IMR-90 (cell line): ENCODE results near the gene KIF21A. TPM values are rescaled to one million over a fixed set of nuclear protein-coding genes. Genes with fewer than 3 reads are reported as not detected.

Experiments
- ATAC-seq: fragments of 200-7000 bp; cut with Tn5 transposase; 2 replicates; pipeline ENCODE4 v1.9.1; 2020; ENCODE audit warnings: low read depth, mild to moderate bottlenecking, moderate library complexity
- BruUV-seq: library from RNA; stranded (reverse); fragments of 400-500 nt; replicated peaks from 2 replicates; lab custom pipeline; 2021; lab: Mats Ljungman, UMichigan
- CTCF ChIA-PET: fragments of 300-600 bp; formaldehyde crosslinking; extraction: SDS; loops from one replicate; lab custom pipeline; 2021; ENCODE audit warnings: antibody characterized with exemption; lab: Yijun Ruan, JAX
- POLR2A ChIA-PET: fragments of 300-600 bp; sonication (Branson Sonifier 250); formaldehyde crosslinking; loops from one replicate; lab custom pipeline; 2022; ENCODE audit warnings: antibody characterized with exemption; ENCODE audit not compliant: unreplicated experiment; lab: Charles Lee
- DNase-seq: peaks from one replicate; pipeline ENCODE4 v3.0.0; 2013
- H2AFZ ChIP-seq: replicated peaks from 2 replicates; pipeline ENCODE3; 2013; ENCODE audit warnings: low read length, mild to moderate bottlenecking; ENCODE audit not compliant: poor library complexity
- H2AK5ac ChIP-seq: 2 replicates; pipeline ENCODE4 v1.6.1; 2013; ENCODE audit warnings: low read depth, low read length, inconsistent platforms
- H2AK9ac ChIP-seq: replicated peaks from 2 replicates; pipeline ENCODE3; 2013; ENCODE audit warnings: mild to moderate bottlenecking, low read depth, low read length, moderate library complexity; ENCODE audit not compliant: poor library complexity
- H2BK120ac ChIP-seq: 2 replicates; pipeline ENCODE4 v1.6.1; 2013; ENCODE audit warnings: low read depth, low read length, inconsistent platforms
- H2BK15ac ChIP-seq: 3 replicates; pipeline ENCODE4 v1.6.1; 2013; ENCODE audit warnings: low read depth, low read length, inconsistent platforms
- H2BK20ac ChIP-seq: 2 replicates; pipeline ENCODE4 v1.6.1; 2013; ENCODE audit warnings: low read depth, mild to moderate bottlenecking, inconsistent platforms, low read length, moderate library complexity
- H2BK5ac ChIP-seq: 2 replicates; pipeline ENCODE4 v1.6.1; 2013; ENCODE audit warnings: mild to moderate bottlenecking, low read depth, low read length, inconsistent platforms; ENCODE audit not compliant: poor library complexity, severe bottlenecking
- H3K14ac ChIP-seq: replicated peaks from 2 replicates; pipeline ENCODE4 v1.6.1; 2013; ENCODE audit warnings: low read depth, low read length, inconsistent platforms
- H3K18ac ChIP-seq: 2 replicates; pipeline ENCODE4 v1.6.1; 2013; ENCODE audit warnings: low read depth, low read length, control low read depth
- H3K23ac ChIP-seq: 2 replicates; pipeline ENCODE4 v1.6.1; 2013; ENCODE audit warnings: low read depth, low read length, inconsistent platforms
- H3K27ac ChIP-seq: 2 replicates; pipeline ENCODE4 v1.5.1; 2013; ENCODE audit warnings: mild to moderate bottlenecking, control low read depth, low read length; ENCODE audit not compliant: insufficient read depth
- H3K27me3 ChIP-seq: 2 replicates; pipeline ENCODE4 v1.6.1; 2013; ENCODE audit warnings: low read length; ENCODE audit not compliant: control insufficient read depth, insufficient read depth
- H3K36me3 ChIP-seq: 2 replicates; pipeline ENCODE4 v1.6.1; 2013; ENCODE audit warnings: low read length, mixed read lengths; ENCODE audit not compliant: control insufficient read depth, insufficient read depth
- H3K4ac ChIP-seq: 2 replicates; pipeline ENCODE4 v1.6.1; 2013; ENCODE audit warnings: low read depth, low read length, inconsistent platforms
- H3K4me1 ChIP-seq: 2 replicates; pipeline ENCODE4 v1.6.1; 2013; ENCODE audit warnings: low read length, mixed read lengths; ENCODE audit not compliant: control insufficient read depth, insufficient read depth
- H3K4me2 ChIP-seq: 2 replicates; pipeline ENCODE4 v1.6.1; 2013; ENCODE audit warnings: low read depth, mild to moderate bottlenecking, control low read depth, low read length, moderate library complexity
- H3K4me3 ChIP-seq: 2 replicates; pipeline ENCODE4 v1.5.1; 2013; ENCODE audit warnings: low read depth, mild to moderate bottlenecking, control low read depth, low read length, moderate library complexity; ENCODE audit not compliant: insufficient read depth
- H3K56ac ChIP-seq: 2 replicates; pipeline ENCODE4 v1.6.1; 2013; ENCODE audit warnings: low read length, inconsistent platforms; ENCODE audit not compliant: insufficient read depth; ENCODE audit errors: extremely low read depth
- H3K79me1 ChIP-seq, 2 experiments: 2 replicates each; pipeline ENCODE4 v1.6.1; 2013; ENCODE audit warnings: low read length in 2 of 2, inconsistent platforms in 1 of 2, low read depth in 1 of 2
- H3K9ac ChIP-seq: 2 replicates; pipeline ENCODE4 v1.6.1; 2013; ENCODE audit warnings: low read depth, low read length, control low read depth
- H3K9me1 ChIP-seq: 2 replicates; pipeline ENCODE4 v1.6.1; 2013; ENCODE audit warnings: low read length, inconsistent platforms; ENCODE audit not compliant: insufficient read depth
- H3K9me3 ChIP-seq: 2 replicates; pipeline ENCODE4 v1.6.1; 2013; ENCODE audit warnings: low read length; ENCODE audit not compliant: control insufficient read depth, insufficient read depth
- H4K20me1 ChIP-seq: 2 replicates; pipeline ENCODE4 v1.6.1; 2013; ENCODE audit warnings: low read length, inconsistent platforms; ENCODE audit not compliant: insufficient read depth
- H4K5ac ChIP-seq: 2 replicates; pipeline ENCODE4 v1.6.1; 2013; ENCODE audit warnings: mild to moderate bottlenecking, low read depth, low read length, control low read depth
- H4K8ac ChIP-seq, 2 experiments: 2 replicates each; pipeline ENCODE4 v1.6.1; 2013; ENCODE audit warnings: low read depth in 2 of 2, low read length in 2 of 2, control low read depth in 1 of 2, inconsistent platforms in 1 of 2
- H4K91ac ChIP-seq: 2 replicates; pipeline ENCODE4 v1.6.1; 2013; ENCODE audit warnings: low read depth, low read length, inconsistent platforms; ENCODE audit not compliant: insufficient read depth
- CEBPB ChIP-seq: IDR thresholded peaks from 2 replicates; pipeline ENCODE4 v1.6.1; 2012; ENCODE audit warnings: low read depth, low read length, improper control_type of control experiment
- CHD1 ChIP-seq: IDR thresholded peaks from 2 replicates; pipeline ENCODE4 v1.6.1; 2012; ENCODE audit warnings: low read depth, low read length, improper control_type of control experiment
- ELK1 ChIP-seq: fragments of 150-350 bp; IDR thresholded peaks from 2 replicates; pipeline ENCODE4 v1.6.1; 2016; ENCODE audit warnings: low read depth, mild to moderate bottlenecking, low read length, moderate library complexity, borderline replicate concordance
- FOS ChIP-seq: fragments of 150-350 bp; IDR thresholded peaks from 2 replicates; pipeline ENCODE4 v1.6.1; 2016; ENCODE audit warnings: low read depth, low read length
- MAZ ChIP-seq: IDR thresholded peaks from 2 replicates; pipeline ENCODE4 v1.6.1; 2012; ENCODE audit warnings: low read depth, mild to moderate bottlenecking, low read length, improper control_type of control experiment, moderate library complexity, borderline replicate concordance
- WGBS, 2 experiments: methylation state at CpG; one replicate each; pipeline versions ENCODE4 v1.1.5 to v1.1.7; 2013; ENCODE audit warnings: missing lambda C conversion rate in 2 of 2; ENCODE audit not compliant: insufficient read length in 1 of 2; ENCODE audit errors: extremely low coverage in 2 of 2; 5-methylcytosine and 5-hydroxymethylcytosine counted together
- dilution Hi-C: fragments of 300-500 bp; cut with HindIII; formaldehyde crosslinking; loops from one replicate; pipeline ENCODE4 v1.14.3; 2018; ENCODE audit warnings: low sequenced_read_pairs; ENCODE audit not compliant: unreplicated experiment
- in situ Hi-C: fragments of 300-500 bp; cut with MboI; formaldehyde crosslinking; loops from 3 replicates; pipeline ENCODE4 v1.14.3; 2019; ENCODE audit warnings: low sequenced_read_pairs, inconsistent platforms, mixed read lengths
- intact Hi-C: fragments of 100-400 bp; cut with micrococcal nuclease; formaldehyde crosslinking; loops from 2 replicates; pipeline ENCODE4 v1.10.0; 2022
- polyA plus RNA-seq, 3 experiments: library from polyadenylated mRNA; depleted of rRNA; stranded (reverse); fragments of >200 nt; gene quantifications; 2 replicates each; pipeline ENCODE4 v1.2.3, GENCODE V29; 2012; ENCODE audit warnings: low replicate concordance in 1 of 3
- total RNA-seq: library from RNA; depleted of rRNA; stranded (reverse); fragments of >200 nt; gene quantifications from 2 replicates; pipeline ENCODE4 v1.2.3, GENCODE V29; 2012

The KIF21A gene
- total and polyA plus RNA-seq, 2 of the 4 experiments (the other 2 are of a cell fraction), result 0.38 to 1.1 TPM

GRCh38 chr12:39413836-39414771 is 28.8 kb downstream of the KIF21A start:
- TF ChIP-seq FOS (no peak), MAZ (no peak), CEBPB (no peak), CHD1 (no peak), ELK1 (no peak)
- ATAC-seq (no peak), DNase-seq (no peak)
- H3K4ac ChIP-seq, result no peak overlapping the region
- H3K79me1 ChIP-seq, result no peaks in the 10 kb centered on the region
- dilution Hi-C loops, result no loop called here
- no peak overlapping the region for H3K4me3 ChIP-seq
- H3K27me3 ChIP-seq, result no peaks in the 10 kb centered on the region
- H2BK120ac ChIP-seq, result no peak overlapping the region
- H4K20me1 ChIP-seq, result no peaks in the 10 kb centered on the region
- H2BK15ac ChIP-seq, result no peak overlapping the region
- H4K91ac ChIP-seq, result no peak overlapping the region
- H4K5ac ChIP-seq, result no peak overlapping the region
- H3K56ac ChIP-seq, result no peak overlapping the region
- no peak overlapping the region for H3K23ac ChIP-seq
- POLR2A ChIA-PET, result no interaction called here
- no peaks in the 10 kb centered on the region for H3K36me3 ChIP-seq
- H2AK9ac ChIP-seq, result no peak overlapping the region
- BruUV-seq, result no TSS peak
- WGBS, 2 experiments, result no CpG with 5 or more reads among the region's 2 CpGs
- H3K4me1 ChIP-seq, result no peaks in the 10 kb centered on the region
- CTCF ChIA-PET, result no interaction called here
- H3K4me2 ChIP-seq, result no peak overlapping the region
- H3K9me1 ChIP-seq, result no peaks in the 10 kb centered on the region
- no peak overlapping the region for H3K9ac ChIP-seq
- no peaks in the 10 kb centered on the region; the same call in 1 of the 2 replicates for H3K9me3 ChIP-seq
- H3K18ac ChIP-seq, result no peak overlapping the region
- no peak overlapping the region for H2AFZ ChIP-seq
- no peak overlapping the region for H2AK5ac ChIP-seq
- H2BK5ac ChIP-seq, result no peak overlapping the region
- no peak overlapping the region for H2BK20ac ChIP-seq
- no peak overlapping the region for H3K27ac ChIP-seq
- H4K8ac ChIP-seq, result no peak overlapping the region
- intact Hi-C loops, result no loop called here
- H3K14ac ChIP-seq, result no peak overlapping the region
- in situ Hi-C loops, result no loop called here
